HepG2 (cell line): ENCODE results near the gene EIF6. TPM values are rescaled to one million over a fixed set of nuclear protein-coding genes. Genes with fewer than 3 reads are reported as not detected.

Source experiments
- E2F2 ChIP-seq: sonication (generic); formaldehyde crosslinking; IDR thresholded peaks from 2 replicates; pipeline ENCODE4 v1.4.0; 2020; ENCODE audit warnings: missing genetic modification reagents, borderline replicate concordance
- EP300 ChIP-seq, 3 experiments: sonication (generic) in 1 of 3; formaldehyde crosslinking in 1 of 3; IDR thresholded peaks; 2 replicates each; pipeline versions ENCODE4 v1.5.1 to v1.6.1; 2011 to 2020; ENCODE audit warnings: low read depth in 2 of 3, low read length in 2 of 3, borderline replicate concordance in 1 of 3, improper control_type of control experiment in 1 of 3, mild to moderate bottlenecking in 1 of 3, missing genetic modification reagents in 1 of 3, moderate library complexity in 1 of 3
- HIC2 ChIP-seq: sonication (generic); formaldehyde crosslinking; IDR thresholded peaks from 2 replicates; pipeline ENCODE4 v1.9.0; 2022; ENCODE audit warnings: low read depth, missing genetic modification reagents
- KLF11 ChIP-seq: IDR thresholded peaks from 2 replicates; pipeline ENCODE4 v1.6.1; 2016; ENCODE audit warnings: missing compliant biosample characterization
- MXD1 ChIP-seq: sonication (generic); formaldehyde crosslinking; IDR thresholded peaks from 2 replicates; pipeline ENCODE4 v1.4.0; 2020; ENCODE audit warnings: mild to moderate bottlenecking, missing genetic modification reagents
- NR2F1 ChIP-seq, 2 experiments: fragments of 450-650 bp in 1 of 2; formaldehyde crosslinking in 1 of 2; IDR thresholded peaks; 2 replicates each; pipeline versions ENCODE4 v1.5.0 to v1.6.1; 2016 to 2020; ENCODE audit warnings: mild to moderate bottlenecking in 1 of 2, missing compliant biosample characterization in 1 of 2, missing genetic modification reagents in 1 of 2, moderate library complexity in 1 of 2
- PAXIP1 ChIP-seq: sonication (generic); formaldehyde crosslinking; conservative IDR thresholded peaks from 2 replicates; pipeline ENCODE4 v1.4.0; 2020; ENCODE audit warnings: mild to moderate bottlenecking, missing genetic modification reagents, moderate library complexity
- SUZ12 ChIP-seq: fragments of 150-350 bp; IDR thresholded peaks from 2 replicates; pipeline ENCODE4 v1.6.1; 2014; ENCODE audit warnings: low read depth, low read length
- TARDBP ChIP-seq: sonication (generic); formaldehyde crosslinking; IDR thresholded peaks from 2 replicates; pipeline ENCODE4 v1.8.0; 2022; ENCODE audit warnings: mild to moderate bottlenecking, missing genetic modification reagents
- TBL1XR1 ChIP-seq: fragments of 150-350 bp; IDR thresholded peaks from 2 replicates; pipeline ENCODE4 v1.6.1; 2014; ENCODE audit warnings: borderline replicate concordance, low read length; ENCODE audit not compliant: partially characterized antibody
- XRCC5 ChIP-seq: fragments of 200-400 bp; formaldehyde crosslinking; optimal IDR thresholded peaks from 2 replicates; pipeline ENCODE3; 2017; ENCODE audit warnings: mild to moderate bottlenecking, low read length
- YEATS2 ChIP-seq: sonication (generic); formaldehyde crosslinking; IDR thresholded peaks from 2 replicates; pipeline ENCODE4 v1.4.0; 2020; ENCODE audit warnings: missing genetic modification reagents, borderline replicate concordance
- ZNF33B ChIP-seq: sonication (generic); formaldehyde crosslinking; IDR thresholded peaks from 2 replicates; pipeline ENCODE4 v1.5.1; 2020; ENCODE audit warnings: mild to moderate bottlenecking, missing genetic modification reagents
- ZNF431 ChIP-seq: sonication (generic); formaldehyde crosslinking; IDR thresholded peaks from 2 replicates; pipeline ENCODE4 v1.9.0; 2022; ENCODE audit warnings: missing genetic modification reagents, low read depth, mild to moderate bottlenecking, borderline replicate concordance
- ZNF556 ChIP-seq: sonication (generic); formaldehyde crosslinking; IDR thresholded peaks from 2 replicates; pipeline ENCODE4 v1.4.0; 2020; ENCODE audit warnings: mild to moderate bottlenecking, missing genetic modification reagents, borderline replicate concordance
- ZNF841 ChIP-seq: sonication (generic); formaldehyde crosslinking; IDR thresholded peaks from 2 replicates; pipeline ENCODE4 v1.8.1; 2023; ENCODE audit warnings: missing genetic modification reagents, borderline replicate concordance
- polyA plus RNA-seq, 8 experiments: library from polyadenylated mRNA; depleted of rRNA in 3 of 8; stranded (reverse) in 7 of 8; unstranded in 1 of 8; fragments of >200 nt; fragmentation: Illumina TruSeq in 4 of 8; extraction: Trizol in 4 of 8; gene quantifications; 2 replicates each; pipeline versions ENCODE4 v1.2.1 to v1.2.3, GENCODE V29; 2011 to 2016; ENCODE audit warnings: low read depth in 4 of 8, missing spikeins in 1 of 8, mixed read lengths in 1 of 8; ENCODE audit not compliant: insufficient read depth in 1 of 8
- total RNA-seq, 5 experiments: library from RNA; depleted of rRNA; stranded (reverse); fragments of >200 nt; fragmentation: Illumina TruSeq; extraction: Trizol; gene quantifications; 2 replicates each; pipeline ENCODE4 v1.2.3, GENCODE V29; 2016; ENCODE audit warnings: low read depth in 1 of 5

EIF6 gene
- total and polyA plus RNA-seq, 2 of the 13 experiments (the other 11 are each of a cell fraction or from before 2014, with no cell fraction given) = 462 to 466 TPM

GRCh38 chr20:35293303-35294292, 9.0 kb upstream of the EIF6 start (continued):
- TF ChIP-seq KLF11 (no peak), TARDBP (CRISPR knock-in tag) (no peak; the same call in 1 of the 2 replicates), NR2F1 (CRISPR knock-in tag; IDR thresholded peaks at IDR 0.05) (peak; percentile 20 to 67; a peak in 2 of 4 replicates), EP300 (IDR thresholded peaks at IDR 0.05; ENCODE audit: low read depth in 2 of 2, low read length in 2 of 2) (no peak), EP300 (CRISPR knock-in tag; IDR thresholded peaks at IDR 0.05; ENCODE audit: borderline replicate concordance) (no peak; the same call in 1 of the 2 replicates), TBL1XR1 (no peak), YEATS2 (CRISPR knock-in tag) (no peak), SUZ12 (no peak), ZNF33B (CRISPR knock-in tag) (no peak), ZNF431 (CRISPR knock-in tag) (0 out of 2 replicates have a peak, but pooled peaks have one; percentile 56), E2F2 (no peak), PAXIP1 (CRISPR knock-in tag) (peak; percentile 58; the same call in 1 of the 2 replicates), MXD1 (no peak), ZNF556 (CRISPR knock-in tag) (peak; percentile 54; the same call in 1 of the 2 replicates), XRCC5 (no peak), HIC2 (CRISPR knock-in tag) (no peak), ZNF841 (CRISPR knock-in tag) (no peak)
